Sciatic nerve (tissue), 2 donors: ENCODE data around the gene RAD23B. TPM values are rescaled to one million over a fixed set of nuclear protein-coding genes. Genes with fewer than 3 reads are reported as not detected.
A peak's percentile ranks its signal among the peaks of the same experiment; 100 is the strongest.

Source experiments
- ATAC-seq: fragments of 200-7000 bp; cut with Tn5 transposase; one replicate; pipeline ENCODE4 v1.9.1; 2020; ENCODE audit warnings: mild to moderate bottlenecking, moderate library complexity
- DNase-seq: peaks from one replicate; pipeline ENCODE4 v3.0.0-alpha.2; 2020; ENCODE audit warnings: low spot score
- intact Hi-C: fragments of 100-400 bp; cut with DNase I; formaldehyde crosslinking; loops from one replicate; pipeline ENCODE4 v1.14.2; 2022
- total RNA-seq: library from RNA; stranded (reverse); fragmentation: NEBNext Ultra II Directional; extraction: Animal tissue kit (Norgen Biotek cat#: 25700); gene quantifications from one replicate; pipeline ENCODE4 v1.2.1, GENCODE V29; 2021
- donor health status: DM: no; HTN: no; CAD: no.
- donor health status: DM: no; HTN: no; CAD: no.

The RAD23B gene
- total RNA-seq, 1 donor from 2014 or later: 83.4 TPM

GRCh38 chr9:107266624-107267368 is 16.3 kb upstream of the RAD23B start:
- ATAC-seq (no peak), DNase-seq (no peak)
- intact Hi-C loops: no loop called here

GRCh38 chr9:107268560-107268959 is 14.5 kb upstream of the RAD23B start:
- DNase-seq: no peak
- no peak for ATAC-seq
- intact Hi-C loops: no loop called here

- ATAC-seq: no peak
- intact Hi-C loops: no loop called here
- DNase-seq: no peak
These were observed 13.8 kb upstream of the RAD23B start for GRCh38 chr9:107269254-107269653.

- intact Hi-C loops: no loop called here
- DNase-seq (no peak), ATAC-seq (peak; percentile 44)
These were observed 13.4 kb upstream of the RAD23B start for GRCh38 chr9:107269681-107270080.

GRCh38 chr9:107270082-107270481 is 13.0 kb upstream of the RAD23B start:
- intact Hi-C loops: no loop called here
- ATAC-seq: no peak

GRCh38 chr9:107270580-107270979 is 12.5 kb upstream of the RAD23B start:
- DNase-seq (no peak), ATAC-seq (no peak)
- intact Hi-C loops: no loop called here

More at GRCh38 chr9:107270082-107270481, 13.0 kb upstream of the RAD23B start:
- DNase-seq: no peak

GRCh38 chr9:107273634-107274033 is 9.4 kb upstream of the RAD23B start:
- intact Hi-C loops: no loop called here
- no peak for ATAC-seq
- DNase-seq: no peak

- ATAC-seq (no peak), DNase-seq (no peak)
- intact Hi-C loops: no loop called here
These were observed 9.0 kb upstream of the RAD23B start for GRCh38 chr9:107274096-107274495.

- ATAC-seq: peak; percentile 78
- DNase-seq: no peak
- intact Hi-C loops: no loop called here
These were observed 8.1 kb upstream of the RAD23B start for GRCh38 chr9:107274953-107275422.

GRCh38 chr9:107275530-107275929 is 7.5 kb upstream of the RAD23B start:
- DNase-seq (no peak), ATAC-seq (no peak)
- intact Hi-C loops: no loop called here

GRCh38 chr9:107276966-107277710 is 5.9 kb upstream of the RAD23B start:
- DNase-seq: no peak
- ATAC-seq: no peak
- intact Hi-C loops: no loop called here

- ATAC-seq (no peak), DNase-seq (no peak)
- intact Hi-C loops: no loop called here
These were observed 5.3 kb upstream of the RAD23B start for GRCh38 chr9:107277801-107278200.

- no peak for DNase-seq
- no peak for ATAC-seq
- intact Hi-C loops: no loop called here
These were observed 4.0 kb upstream of the RAD23B start for GRCh38 chr9:107279086-107279485.

GRCh38 chr9:107280543-107280942 is 2.5 kb upstream of the RAD23B start:
- ATAC-seq (no peak), DNase-seq (no peak)
- intact Hi-C loops: no loop called here

GRCh38 chr9:107281184-107281583 is 1.9 kb upstream of the RAD23B start:
- DNase-seq: no peak
- intact Hi-C loops: no loop called here
- ATAC-seq: no peak

GRCh38 chr9:107281922-107282667 is 984 bp upstream of the RAD23B start:
- ATAC-seq (no peak), DNase-seq (no peak)
- intact Hi-C loops: no loop called here

GRCh38 chr9:107283623-107284616 is 841 bp downstream of the RAD23B start:
- peak; percentile 29 for ATAC-seq
- intact Hi-C loops: no loop called here
- DNase-seq: peak; percentile 81

- intact Hi-C loops: no loop called here
- no peak for ATAC-seq
- no peak for DNase-seq
These were observed 1.6 kb downstream of the RAD23B start for GRCh38 chr9:107284636-107285035.

GRCh38 chr9:107285286-107285685 is 2.2 kb downstream of the RAD23B start:
- ATAC-seq (no peak), DNase-seq (no peak)
- intact Hi-C loops: no loop called here
